Fibroblast of skin of left quadriceps (primary cell): ENCODE results near the gene AUTS2.

Experiments used
- DNase-seq, 2 experiments: peaks; one replicate each; pipeline ENCODE4 v3.0.0-alpha.2; 2013; ENCODE audit warnings: low read depth in 2 of 2

The AUTS2 gene

GRCh38 chr7:69968969-69969556, 370.8 kb downstream of the AUTS2 start:
- DNase-seq = no peak

GRCh38 chr7:69981646-69982045, 383.4 kb downstream of the AUTS2 start:
- DNase-seq = no peak

GRCh38 chr7:69982197-69982596, 383.9 kb downstream of the AUTS2 start:
- peak in 1 of 2 experiments; percentile 34 for DNase-seq

- DNase-seq = no peak
These were observed 391.3 kb downstream of the AUTS2 start for GRCh38 chr7:69989551-69989950.

- no peak for DNase-seq
These were observed 394.7 kb downstream of the AUTS2 start for GRCh38 chr7:69992938-69993337.

GRCh38 chr7:69994218-69994617, 395.9 kb downstream of the AUTS2 start:
- no peak for DNase-seq

- DNase-seq = no peak
These were observed 396.7 kb downstream of the AUTS2 start for GRCh38 chr7:69994886-69995542.

- DNase-seq = no peak
These were observed 397.8 kb downstream of the AUTS2 start for GRCh38 chr7:69996121-69996520.

GRCh38 chr7:70000737-70001348, 402.6 kb downstream of the AUTS2 start:
- DNase-seq = no peak

GRCh38 chr7:70005480-70005879, 407.2 kb downstream of the AUTS2 start:
- DNase-seq = no peak

- no peak for DNase-seq
These were observed 407.6 kb downstream of the AUTS2 start for GRCh38 chr7:70005891-70006260.

- DNase-seq = no peak
These were observed 408.1 kb downstream of the AUTS2 start for GRCh38 chr7:70006261-70006920.

- DNase-seq = no peak
These were observed 410.2 kb downstream of the AUTS2 start for GRCh38 chr7:70008466-70008865.

- DNase-seq = no peak
These were observed 416.4 kb downstream of the AUTS2 start for GRCh38 chr7:70014472-70015177.

- DNase-seq = peak in 1 of 2 experiments; percentile 22
These were observed 417.1 kb downstream of the AUTS2 start for GRCh38 chr7:70015353-70015752.

GRCh38 chr7:70016044-70016770, 417.9 kb downstream of the AUTS2 start:
- DNase-seq = peak; percentile 51

- no peak for DNase-seq
These were observed 419.1 kb downstream of the AUTS2 start for GRCh38 chr7:70017357-70017756.

GRCh38 chr7:70018700-70019099, 420.4 kb downstream of the AUTS2 start:
- DNase-seq = no peak

- DNase-seq = no peak
These were observed 429.6 kb downstream of the AUTS2 start for GRCh38 chr7:70027867-70028266.

GRCh38 chr7:70028620-70029019, 430.3 kb downstream of the AUTS2 start:
- no peak for DNase-seq

GRCh38 chr7:70029993-70030392, 431.7 kb downstream of the AUTS2 start:
- no peak for DNase-seq

- no peak for DNase-seq
These were observed 432.5 kb downstream of the AUTS2 start for GRCh38 chr7:70030745-70031144.
